Stomach (tissue), 9 donors: ENCODE results near the gene RRBP1. TPM values are rescaled to one million over a fixed set of nuclear protein-coding genes. Genes with fewer than 3 reads are reported as not detected.

Experiments
- DNase-seq, 2 donors: peaks; one replicate each; pipeline versions ENCODE4 v3.0.0 to v3.0.0-alpha.2; 2013 to 2019
- H3K27ac ChIP-seq, 5 donors: fragments of 200-600 bp in 4 of 5; sonication (generic) in 4 of 5; one replicate each; pipeline ENCODE4 v1.5.1; 2013 to 2019; ENCODE audit warnings: mild to moderate bottlenecking in 1 of 5, moderate library complexity in 1 of 5
- H3K27me3 ChIP-seq, 3 donors: fragments of 200-600 bp; sonication (generic); one replicate each; pipeline ENCODE4 v1.5.1; 2017 to 2019; ENCODE audit warnings: mixed run types in 1 of 3
- H3K36me3 ChIP-seq, 4 donors: fragments of 200-600 bp; sonication (generic); 1 replicate in 3 of 4; 2 replicates in 1 of 4; pipeline ENCODE4 v1.5.1; 2016 to 2019
- H3K4me1 ChIP-seq, 4 donors: fragments of 200-600 bp; sonication (generic); one replicate each; pipeline ENCODE4 v1.5.1; 2016 to 2019
- H3K4me3 ChIP-seq, 4 donors: fragments of 200-600 bp; sonication (generic) in 3 of 4; one replicate each; pipeline ENCODE4 v1.5.1; 2016 to 2019; ENCODE audit warnings: mild to moderate bottlenecking in 1 of 4
- H3K9me3 ChIP-seq, 4 donors: fragments of 200-600 bp; sonication (generic); one replicate each; pipeline ENCODE4 v1.5.1; 2016 to 2019
- CTCF ChIP-seq, 7 experiments: fragments of 450-650 bp in 4 of 7; fragments of 200-600 bp in 3 of 7; sonication (generic) in 3 of 7; IDR thresholded peaks; one replicate each; pipeline ENCODE4 v1.5.1; 2016 to 2019; ENCODE audit warnings: antibody characterized with exemption in 7 of 7, control low read depth in 2 of 7, mild to moderate bottlenecking in 1 of 7
- EP300 ChIP-seq: sonication (generic); formaldehyde crosslinking; IDR thresholded peaks from one replicate; pipeline ENCODE4 v1.6.1; 2017; ENCODE audit warnings: antibody characterized with exemption
- POLR2A ChIP-seq, 4 donors: fragments of 450-650 bp; IDR thresholded peaks; one replicate each; pipeline ENCODE4 v1.6.1; 2016; ENCODE audit warnings: antibody characterized with exemption in 4 of 4, control low read depth in 2 of 4, mild to moderate bottlenecking in 1 of 4, moderate library complexity in 1 of 4
- POLR2AphosphoS5 ChIP-seq, 3 donors: sonication (generic); formaldehyde crosslinking; IDR thresholded peaks; one replicate each; pipeline ENCODE4 v1.6.1; 2016; ENCODE audit warnings: antibody characterized with exemption in 3 of 3
- WGBS, 5 donors: extraction: QIAGEN DNeasy Blood & Tissue Kit in 3 of 5; methylation state at CpG; one replicate each; pipeline versions ENCODE4 v1.1.5 to v1.1.7; 2013 to 2018; 5-methylcytosine and 5-hydroxymethylcytosine counted together
- intact Hi-C: fragments of 100-400 bp; cut with DNase I; formaldehyde crosslinking; loops from one replicate; pipeline ENCODE4 v1.15.1; 2023; ENCODE audit warnings: low total_unique reads
- polyA plus RNA-seq, 3 donors: library from polyadenylated mRNA; stranded (reverse); fragments of 200-250 nt; gene quantifications; one replicate each; pipeline ENCODE4 v1.2.3, GENCODE V29; 2013
- total RNA-seq, 5 donors: library from RNA; depleted of rRNA; stranded (reverse); fragments of >200 nt; gene quantifications; one replicate each; pipeline versions ENCODE4 v1.1.0 to v1.2.3, GENCODE V29; 2014 to 2016
- donor health status: healthy with polysubstance abuse.
- donor health status: Bipolar disorder and iron deficiency.
- donor health status: healthy.

RRBP1 gene
- total and polyA plus RNA-seq, 8 donors: 34.4 to 456 (median 132) TPM

GRCh38 chr20:17622851-17623508 lies 59.1 kb downstream of the RRBP1 start:
- Histone ChIP-seq H3K27me3 (no peaks in the 10 kb centered on the region), H3K9me3 (no peaks in the 10 kb centered on the region), H3K36me3 (peaks cover 88 to 100% (median 100%) of the 10 kb centered on the region in 4 donors), H3K27ac (peak overlapping the region in 1 of 5 donors; percentile 5), H3K4me3 (no peak overlapping the region), H3K4me1 (peaks cover 8 to 34% (median 27%) of the 10 kb centered on the region in 4 donors)
- TF ChIP-seq CTCF (IDR thresholded peaks at IDR 0.05) (no peak), POLR2A (IDR thresholded peaks at IDR 0.05) (no peak)
- 75 to 90% (median 80%) methylated on average over 3 to 9 of the region's 9 CpGs for WGBS, 5 donors
- intact Hi-C loops: no loop called here
- no peak for DNase-seq

- TF ChIP-seq POLR2AphosphoS5 (IDR thresholded peaks at IDR 0.05) (no peak), EP300 (no peak), CTCF (IDR thresholded peaks at IDR 0.05) (no peak), POLR2A (IDR thresholded peaks at IDR 0.05) (no peak)
- Histone ChIP-seq H3K9me3 (no peaks in the 10 kb centered on the region), H3K36me3 (peaks cover 89 to 100% (median 99%) of the 10 kb centered on the region in 4 donors), H3K27me3 (no peaks in the 10 kb centered on the region), H3K4me1 (peaks cover 5 to 34% (median 27%) of the 10 kb centered on the region in 4 donors), H3K27ac (peak overlapping the region in 1 of 5 donors; percentile 38), H3K4me3 (no peak overlapping the region)
- 75 to 92% (median 80%) methylated on average over 11 of the region's 11 CpGs for WGBS, 5 donors
- intact Hi-C loops: no loop called here
- peak in 1 of 2 donors; percentile 21 for DNase-seq
Measured at GRCh38 chr20:17622086-17622850, 59.8 kb downstream of the RRBP1 start.

- Histone ChIP-seq H3K4me3 (no peak overlapping the region), H3K36me3 (peaks cover 93 to 100% (median 99%) of the 10 kb centered on the region in 4 donors), H3K27ac (peak overlapping the region in 2 of 5 donors; percentile 20 to 38), H3K27me3 (no peaks in the 10 kb centered on the region), H3K4me1 (peaks cover 2 to 33% (median 30%) of the 10 kb centered on the region in 4 donors), H3K9me3 (no peaks in the 10 kb centered on the region)
- DNase-seq: peak in 1 of 2 donors; percentile 51
- 65 to 83% (median 70%) methylated on average over 19 to 24 of the region's 24 CpGs for WGBS, 5 donors
- intact Hi-C loops: no loop called here
- no peak for TF ChIP-seq POLR2A (IDR thresholded peaks at IDR 0.05)
- no peak for TF ChIP-seq CTCF (IDR thresholded peaks at IDR 0.05)
- TF ChIP-seq EP300: no peak
- TF ChIP-seq POLR2AphosphoS5 (IDR thresholded peaks at IDR 0.05): no peak
Measured at GRCh38 chr20:17621229-17621968, 60.6 kb downstream of the RRBP1 start.
